Fibroblast of lung (primary cell): ENCODE measurements around the gene NEUROD1.

ENCODE experiments used
- EZH2 ChIP-seq: IDR thresholded peaks from 2 replicates; pipeline ENCODE4 v1.5.1; 2012; ENCODE audit warnings: low read length, control low read depth, mild to moderate bottlenecking; ENCODE audit errors: missing control alignments
- TF ChIP-seq, protein P1 (sequence below), 2 donors: IDR thresholded peaks in 1 of 2; conservative IDR thresholded peaks in 1 of 2; 1 replicate in 1 of 2; 2 replicates in 1 of 2; pipeline ENCODE4 v1.5.1; 2011 to 2012; ENCODE audit warnings: low read length in 2 of 2, control low read depth in 1 of 2, inconsistent platforms in 1 of 2, low read depth in 1 of 2, mild to moderate bottlenecking in 1 of 2

DNA sequence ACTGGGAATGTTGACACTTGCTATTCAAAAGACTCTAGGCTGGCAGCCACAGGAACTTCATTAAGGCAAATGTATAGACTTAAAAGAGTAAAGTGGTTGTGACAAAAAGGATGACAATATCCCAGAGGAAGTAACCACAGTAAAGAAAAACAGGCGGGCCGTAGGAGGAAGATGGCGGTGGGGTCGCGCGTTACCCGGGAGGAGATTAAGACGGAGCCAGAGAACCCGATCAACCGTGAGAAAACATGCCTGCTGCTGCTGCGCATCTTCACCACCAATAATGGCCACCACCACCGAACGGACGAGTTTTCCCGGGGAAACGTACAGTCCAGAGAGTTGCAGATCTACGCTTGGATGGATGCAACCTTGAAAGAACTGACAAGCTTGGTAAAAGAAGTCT lies 14.0 kb upstream of the NEUROD1 start:
- TF ChIP-seq, protein P1, sequence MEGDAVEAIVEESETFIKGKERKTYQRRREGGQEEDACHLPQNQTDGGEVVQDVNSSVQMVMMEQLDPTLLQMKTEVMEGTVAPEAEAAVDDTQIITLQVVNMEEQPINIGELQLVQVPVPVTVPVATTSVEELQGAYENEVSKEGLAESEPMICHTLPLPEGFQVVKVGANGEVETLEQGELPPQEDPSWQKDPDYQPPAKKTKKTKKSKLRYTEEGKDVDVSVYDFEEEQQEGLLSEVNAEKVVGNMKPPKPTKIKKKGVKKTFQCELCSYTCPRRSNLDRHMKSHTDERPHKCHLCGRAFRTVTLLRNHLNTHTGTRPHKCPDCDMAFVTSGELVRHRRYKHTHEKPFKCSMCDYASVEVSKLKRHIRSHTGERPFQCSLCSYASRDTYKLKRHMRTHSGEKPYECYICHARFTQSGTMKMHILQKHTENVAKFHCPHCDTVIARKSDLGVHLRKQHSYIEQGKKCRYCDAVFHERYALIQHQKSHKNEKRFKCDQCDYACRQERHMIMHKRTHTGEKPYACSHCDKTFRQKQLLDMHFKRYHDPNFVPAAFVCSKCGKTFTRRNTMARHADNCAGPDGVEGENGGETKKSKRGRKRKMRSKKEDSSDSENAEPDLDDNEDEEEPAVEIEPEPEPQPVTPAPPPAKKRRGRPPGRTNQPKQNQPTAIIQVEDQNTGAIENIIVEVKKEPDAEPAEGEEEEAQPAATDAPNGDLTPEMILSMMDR (conservative IDR thresholded peaks at IDR 0.05 in 1 of 2, IDR thresholded peaks at IDR 0.05 in 1 of 2; ENCODE audit: low read depth in 1 of 2, low read length in 2 of 2) = no peak
- no peak for TF ChIP-seq EZH2
